B cell (primary cell): ENCODE results near the gene CHRM4. TPM values are rescaled to one million over a fixed set of nuclear protein-coding genes. Genes with fewer than 3 reads are reported as not detected.

Source experiments
- ATAC-seq: fragments of 200-7000 bp; cut with Tn5 transposase; one replicate; pipeline ENCODE4 v1.10.0; 2021; ENCODE audit warnings: low read depth, mild to moderate bottlenecking, moderate number of reproducible peaks, moderate library complexity
- CTCF ChIA-PET: fragments of 350-600 bp; sonication (Branson Sonifier 250); formaldehyde crosslinking; loops from one replicate; lab custom pipeline; 2021; ENCODE audit warnings: antibody characterized with exemption, inconsistent platforms; lab: Charles Lee
- POLR2A ChIA-PET: fragments of 350-600 bp; sonication (Branson Sonifier 250); formaldehyde crosslinking; loops from one replicate; lab custom pipeline; 2021; ENCODE audit warnings: antibody characterized with exemption; lab: Charles Lee
- DNase-seq: peaks from one replicate; pipeline ENCODE4 v3.0.0; 2013
- H2AFZ ChIP-seq: 2 replicates; pipeline ENCODE4 v1.6.1; 2012; ENCODE audit warnings: mild to moderate bottlenecking, low read depth, low read length; ENCODE audit not compliant: insufficient read depth, poor library complexity, severe bottlenecking
- H3K27ac ChIP-seq, 2 donors: 1 replicate in 1 of 2; 2 replicates in 1 of 2; pipeline ENCODE4 v1.5.1; 2012 to 2013; ENCODE audit warnings: low read length in 2 of 2, mild to moderate bottlenecking in 2 of 2, moderate library complexity in 1 of 2
- H3K27me3 ChIP-seq, 4 experiments: fragments of 200-600 bp in 1 of 4; sonication (generic) in 1 of 4; replicated peaks in 1 of 4; 1 replicate in 2 of 4; 2 replicates in 2 of 4; pipeline versions ENCODE4 v1.6.1 to v1.7.0; 2013 to 2016; ENCODE audit warnings: low read length in 3 of 4, mild to moderate bottlenecking in 2 of 4, mixed read lengths in 1 of 4, moderate library complexity in 1 of 4; ENCODE audit not compliant: insufficient read depth in 4 of 4, control insufficient read depth in 3 of 4; ENCODE audit errors: control extremely low read depth in 1 of 4
- H3K36me3 ChIP-seq, 2 experiments: replicated peaks in 1 of 2; 1 replicate in 1 of 2; 2 replicates in 1 of 2; pipeline versions ENCODE4 v1.6.1 to v1.7.1; 2013; ENCODE audit warnings: low read length in 1 of 2; ENCODE audit not compliant: insufficient read depth in 2 of 2, control insufficient read depth in 1 of 2; ENCODE audit errors: control extremely low read depth in 1 of 2, extremely low read depth in 1 of 2
- H3K4me1 ChIP-seq, 2 donors: fragments of 200-600 bp in 1 of 2; sonication (generic) in 1 of 2; 1 replicate in 1 of 2; 2 replicates in 1 of 2; pipeline versions ENCODE4 v1.5.1 to v1.6.1; 2013 to 2017; ENCODE audit warnings: low read length in 2 of 2; ENCODE audit not compliant: control insufficient read depth in 2 of 2, insufficient read depth in 2 of 2
- H3K4me2 ChIP-seq: replicated peaks from 2 replicates; pipeline ENCODE3; 2012; ENCODE audit warnings: mild to moderate bottlenecking, low read depth, low read length; ENCODE audit not compliant: poor library complexity, severe bottlenecking
- H3K4me3 ChIP-seq, 5 experiments: fragments of 200-600 bp in 1 of 5; sonication (generic) in 1 of 5; 1 replicate in 3 of 5; 2 replicates in 2 of 5; pipeline versions ENCODE4 v1.5.1 to v1.7.0; 2011 to 2016; ENCODE audit warnings: low read length in 4 of 5, mild to moderate bottlenecking in 4 of 5, low read depth in 2 of 5, control low read depth in 1 of 5, moderate library complexity in 1 of 5; ENCODE audit not compliant: insufficient read depth in 1 of 5; ENCODE audit errors: control extremely low read depth in 1 of 5, extremely low read depth in 1 of 5
- H3K79me2 ChIP-seq: fragments of 200-600 bp; sonication (generic); one replicate; pipeline ENCODE4 v1.6.0; 2016; ENCODE audit warnings: low read length; ENCODE audit not compliant: control insufficient read depth, insufficient read depth
- H3K9ac ChIP-seq: fragments of 200-600 bp; sonication (generic); 2 replicates; pipeline ENCODE4 v1.6.1; 2017; ENCODE audit warnings: mild to moderate bottlenecking, low read length, moderate library complexity
- H3K9me3 ChIP-seq, 3 donors: one replicate each; pipeline versions ENCODE4 v1.6.1 to v1.7.1; 2013; ENCODE audit warnings: low read length in 2 of 3; ENCODE audit not compliant: control insufficient read depth in 2 of 3, insufficient read depth in 1 of 3; ENCODE audit errors: control extremely low read depth in 1 of 3
- H4K20me1 ChIP-seq: 2 replicates; pipeline ENCODE4 v1.6.0; 2012; ENCODE audit warnings: mild to moderate bottlenecking, low read length; ENCODE audit not compliant: insufficient read depth, control insufficient read depth, poor library complexity, severe bottlenecking
- H3K27ac Mint-ChIP-seq: one replicate; pipeline ENCODE4 v1.8.0; 2021; ENCODE audit warnings: mixed read lengths
- H3K27me3 Mint-ChIP-seq: one replicate; pipeline ENCODE4 v1.8.0; 2021; ENCODE audit warnings: mixed read lengths
- H3K4me1 Mint-ChIP-seq: one replicate; pipeline ENCODE4 v1.8.0; 2021; ENCODE audit warnings: mixed read lengths
- H3K4me3 Mint-ChIP-seq: one replicate; pipeline ENCODE4 v1.8.0; 2021; ENCODE audit warnings: mixed read lengths
- H3K9me3 Mint-ChIP-seq: one replicate; pipeline ENCODE4 v1.8.0; 2022; ENCODE audit warnings: mixed read lengths; ENCODE audit not compliant: insufficient read depth
- EZH2 ChIP-seq: IDR thresholded peaks from 2 replicates; pipeline ENCODE4 v1.6.1; 2012; ENCODE audit warnings: borderline replicate concordance, low read depth, mild to moderate bottlenecking, moderate library complexity, low read length; ENCODE audit not compliant: insufficient read depth, poor library complexity, severe bottlenecking
- WGBS: methylation state at CpG from one replicate; pipeline ENCODE4 v1.1.5; 2013; ENCODE audit warnings: missing lambda C conversion rate; ENCODE audit not compliant: insufficient coverage; 5-methylcytosine and 5-hydroxymethylcytosine counted together
- intact Hi-C: fragments of 100-400 bp; cut with micrococcal nuclease; formaldehyde crosslinking; loops from one replicate; pipeline ENCODE4 v1.10.0; 2022
- polyA minus RNA-seq: library from RNA; depleted of rRNA, polyadenylated mRNA; stranded (reverse); fragments of >200 nt; gene quantifications from 2 replicates; pipeline ENCODE4 v1.2.3, GENCODE V29; 2012
- polyA plus RNA-seq: library from polyadenylated mRNA; depleted of rRNA; stranded (reverse); fragments of >200 nt; gene quantifications from 2 replicates; pipeline ENCODE4 v1.2.3, GENCODE V29; 2012
- total RNA-seq, 2 donors: library from RNA; stranded (reverse); fragments of 120-200 nt in 1 of 2; gene quantifications; 1 replicate in 1 of 2; 2 replicates in 1 of 2; pipeline versions ENCODE4 v1.2.3 to v1.2.4, GENCODE V29; 2013 to 2022
- TF ChIP-seq, protein P1 (sequence below): fragments of 200-600 bp; IDR thresholded peaks from one replicate; pipeline ENCODE4 v1.8.0; 2022; ENCODE audit warnings: antibody characterized with exemption, mild to moderate bottlenecking

The CHRM4 gene
- total RNA-seq (0.49 TPM in 1 of 2 replicates, not detected in the other), polyA plus RNA-seq (1.4 and 2.7 TPM in 2 replicates), polyA minus RNA-seq (1.5 and 4.5 TPM in 2 replicates)
- total RNA-seq (2013), result 0.19 TPM

DNA sequence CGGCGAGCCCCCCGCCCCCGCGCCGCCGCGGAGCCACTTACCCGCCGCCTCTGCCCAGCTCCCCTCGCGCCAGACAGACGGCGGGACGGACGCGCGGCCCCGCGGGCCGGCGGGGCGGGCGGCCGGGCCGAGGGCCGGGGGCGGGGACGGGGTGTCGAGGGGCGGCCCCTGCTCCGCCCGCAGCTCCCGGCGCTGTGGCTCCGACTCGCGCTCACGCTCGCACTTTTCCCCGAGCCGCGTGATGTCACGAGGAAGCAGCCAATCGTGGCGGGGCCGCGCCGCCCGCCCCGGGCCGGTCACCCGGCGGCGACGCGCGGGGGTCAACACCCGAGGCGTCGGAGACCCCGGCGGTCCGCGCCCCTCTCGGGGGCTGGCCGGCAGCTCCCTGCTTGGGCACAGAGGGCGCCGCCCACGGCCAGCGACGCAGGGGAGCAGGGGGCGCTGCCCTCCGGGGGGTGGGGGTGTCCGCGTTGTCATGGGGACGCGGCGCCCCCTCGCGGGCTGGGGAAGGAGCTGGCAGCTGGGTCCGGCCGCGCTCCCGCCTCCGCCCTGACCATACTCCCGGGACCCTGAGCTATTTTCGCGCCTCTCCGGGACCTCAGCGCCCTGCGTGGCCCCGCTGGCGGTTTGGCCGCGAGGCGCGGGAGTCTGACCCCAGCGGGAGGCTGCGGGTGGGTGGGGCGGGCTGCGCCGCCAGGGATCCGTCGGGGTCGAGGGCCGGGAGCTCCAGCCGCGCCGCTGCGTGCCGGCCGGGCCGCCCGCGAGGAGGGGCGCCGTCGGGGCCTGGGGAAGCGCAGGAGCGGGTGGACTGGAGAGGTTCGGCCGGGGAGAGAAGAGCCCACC lies at the start of gene CHRM4:
TSS of gene CHRM4 (minus strand) at position 199 of the 843 bp plus-strand sequence. CDS start 5,219 bp downstream, outside the sequence.
- Histone ChIP-seq H3K9me3 (peaks cover 0 to 24% (median 0%) of the 10 kb centered on the region in 3 donors), H3K4me2 (peak within 1 kb of the TSS; percentile 77), H3K4me1 (peaks cover 28 to 43% of the 10 kb centered on the region in 2 donors), H3K27ac (no peak within 1 kb of the TSS), H3K4me3 (peak within 1 kb of the TSS in 1 of 5 experiments; percentile 16), H3K79me2 (no peaks in the 10 kb centered on the region), H3K9ac (peak within 1 kb of the TSS; percentile 20), H4K20me1 (peaks cover 21% of the 10 kb centered on the region), H3K27me3 (peaks cover 0 to 56% (median 35%) of the 10 kb centered on the region in 4 experiments), H2AFZ (no peak within 1 kb of the TSS), H3K36me3 (no peaks in the 10 kb centered on the region)
- DNase-seq (no peak), ATAC-seq (no peak)
- ChIA-PET POLR2A (no interaction called here), CTCF (interaction anchor here (1.0 to 1.8 kb wide), 3 partner anchors 76 to 137 kb away, joined by 3 to 4 read pairs (median 4); no protein-coding TSS in a partner anchor)
- intact Hi-C loops, result loop anchor here (1.0 kb wide), 1 partner anchor 11 kb away; no protein-coding TSS in a partner anchor
- H3K4me1 Mint-ChIP-seq, result peaks cover 19% of the 10 kb centered on the region
- H3K27ac Mint-ChIP-seq, result no peak within 1 kb of the TSS
- TF ChIP-seq EZH2, result no peak
- TF ChIP-seq, protein P1, sequence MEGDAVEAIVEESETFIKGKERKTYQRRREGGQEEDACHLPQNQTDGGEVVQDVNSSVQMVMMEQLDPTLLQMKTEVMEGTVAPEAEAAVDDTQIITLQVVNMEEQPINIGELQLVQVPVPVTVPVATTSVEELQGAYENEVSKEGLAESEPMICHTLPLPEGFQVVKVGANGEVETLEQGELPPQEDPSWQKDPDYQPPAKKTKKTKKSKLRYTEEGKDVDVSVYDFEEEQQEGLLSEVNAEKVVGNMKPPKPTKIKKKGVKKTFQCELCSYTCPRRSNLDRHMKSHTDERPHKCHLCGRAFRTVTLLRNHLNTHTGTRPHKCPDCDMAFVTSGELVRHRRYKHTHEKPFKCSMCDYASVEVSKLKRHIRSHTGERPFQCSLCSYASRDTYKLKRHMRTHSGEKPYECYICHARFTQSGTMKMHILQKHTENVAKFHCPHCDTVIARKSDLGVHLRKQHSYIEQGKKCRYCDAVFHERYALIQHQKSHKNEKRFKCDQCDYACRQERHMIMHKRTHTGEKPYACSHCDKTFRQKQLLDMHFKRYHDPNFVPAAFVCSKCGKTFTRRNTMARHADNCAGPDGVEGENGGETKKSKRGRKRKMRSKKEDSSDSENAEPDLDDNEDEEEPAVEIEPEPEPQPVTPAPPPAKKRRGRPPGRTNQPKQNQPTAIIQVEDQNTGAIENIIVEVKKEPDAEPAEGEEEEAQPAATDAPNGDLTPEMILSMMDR, result no peak
- H3K4me3 Mint-ChIP-seq, result peak within 1 kb of the TSS; percentile 76
- H3K27me3 Mint-ChIP-seq, result peaks cover 37% of the 10 kb centered on the region
- H3K9me3 Mint-ChIP-seq, result no peaks in the 10 kb centered on the region
- 2% methylated on average over 123 of the region's 123 CpGs for WGBS

- Histone ChIP-seq H2AFZ (no peak overlapping the region), H3K4me2 (no peak overlapping the region), H3K9ac (no peak overlapping the region), H3K9me3 (no peaks in the 10 kb centered on the region), H4K20me1 (no peaks in the 10 kb centered on the region), H3K79me2 (no peaks in the 10 kb centered on the region), H3K27ac (no peak overlapping the region), H3K36me3 (peaks cover 0 to 46% of the 10 kb centered on the region in 2 experiments), H3K27me3 (no peaks in the 10 kb centered on the region), H3K4me3 (no peak overlapping the region), H3K4me1 (no peaks in the 10 kb centered on the region)
- intact Hi-C loops, result no loop called here
- 81% methylated on average over 4 of the region's 4 CpGs for WGBS
- Mint-ChIP-seq H3K4me1 (no peaks in the 10 kb centered on the region), H3K4me3 (no peak overlapping the region), H3K9me3 (no peaks in the 10 kb centered on the region), H3K27ac (no peak overlapping the region), H3K27me3 (no peaks in the 10 kb centered on the region)
- POLR2A ChIA-PET, result no interaction called here
- CTCF ChIA-PET, result no interaction called here
- no peak for ATAC-seq
- DNase-seq, result no peak
- no peak for TF ChIP-seq EZH2
- TF ChIP-seq, protein P1, result no peak
Measured at GRCh38 chr11:46438211-46438610, 46.6 kb upstream of the CHRM4 start.
